Endothelial cell of umbilical vein (primary cell): ENCODE measurements around the gene DDIT4.

ENCODE experiments used
- EZH2 ChIP-seq: IDR thresholded peaks from 2 replicates; pipeline ENCODE4 v1.6.1; 2012; ENCODE audit warnings: borderline replicate concordance, low read depth, mild to moderate bottlenecking, moderate library complexity, low read length, inconsistent platforms; ENCODE audit not compliant: severe bottlenecking
- POLR2A ChIP-seq: IDR thresholded peaks from 2 replicates; pipeline ENCODE4 v1.6.1; 2012; ENCODE audit warnings: low read depth, mild to moderate bottlenecking, control low read depth, low read length
- POLR2AphosphoS5 ChIP-seq: IDR thresholded peaks from 2 replicates; pipeline ENCODE4 v1.6.1; 2012; ENCODE audit warnings: low read depth, mild to moderate bottlenecking, control low read depth, low read length, moderate library complexity; ENCODE audit not compliant: insufficient read depth
- TF ChIP-seq, protein P1 (sequence below), 2 donors: IDR thresholded peaks; 1 replicate in 1 of 2; 2 replicates in 1 of 2; pipeline ENCODE4 v1.5.1; 2011; ENCODE audit warnings: low read length in 2 of 2, mild to moderate bottlenecking in 2 of 2, moderate library complexity in 2 of 2, control low read depth in 1 of 2, inconsistent platforms in 1 of 2, low read depth in 1 of 2; ENCODE audit not compliant: insufficient read depth in 1 of 2; ENCODE audit errors: extremely low read depth in 1 of 2

- TF ChIP-seq, protein P1, sequence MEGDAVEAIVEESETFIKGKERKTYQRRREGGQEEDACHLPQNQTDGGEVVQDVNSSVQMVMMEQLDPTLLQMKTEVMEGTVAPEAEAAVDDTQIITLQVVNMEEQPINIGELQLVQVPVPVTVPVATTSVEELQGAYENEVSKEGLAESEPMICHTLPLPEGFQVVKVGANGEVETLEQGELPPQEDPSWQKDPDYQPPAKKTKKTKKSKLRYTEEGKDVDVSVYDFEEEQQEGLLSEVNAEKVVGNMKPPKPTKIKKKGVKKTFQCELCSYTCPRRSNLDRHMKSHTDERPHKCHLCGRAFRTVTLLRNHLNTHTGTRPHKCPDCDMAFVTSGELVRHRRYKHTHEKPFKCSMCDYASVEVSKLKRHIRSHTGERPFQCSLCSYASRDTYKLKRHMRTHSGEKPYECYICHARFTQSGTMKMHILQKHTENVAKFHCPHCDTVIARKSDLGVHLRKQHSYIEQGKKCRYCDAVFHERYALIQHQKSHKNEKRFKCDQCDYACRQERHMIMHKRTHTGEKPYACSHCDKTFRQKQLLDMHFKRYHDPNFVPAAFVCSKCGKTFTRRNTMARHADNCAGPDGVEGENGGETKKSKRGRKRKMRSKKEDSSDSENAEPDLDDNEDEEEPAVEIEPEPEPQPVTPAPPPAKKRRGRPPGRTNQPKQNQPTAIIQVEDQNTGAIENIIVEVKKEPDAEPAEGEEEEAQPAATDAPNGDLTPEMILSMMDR (IDR thresholded peaks at IDR 0.05; ENCODE audit: extremely low read depth in 1 of 2, insufficient read depth in 1 of 2, low read depth in 1 of 2, low read length in 2 of 2): no peak
- TF ChIP-seq EZH2 (no peak), POLR2AphosphoS5 (no peak), POLR2A (no peak)
Observed at GRCh38 chr10:72267819-72268399, 5.8 kb upstream of the DDIT4 start.
